Body of pancreas (tissue), 4 donors: ENCODE results near the gene LFNG. TPM values are rescaled to one million over a fixed set of nuclear protein-coding genes. Genes with fewer than 3 reads are reported as not detected.

Experiments
- ATAC-seq: fragments of 150-250 bp; one replicate; pipeline ENCODE4 v1.9.1; 2016
- DNase-seq, 4 donors: peaks; one replicate each; pipeline ENCODE4 v3.0.0-alpha.2; 2019
- H3K27ac ChIP-seq, 4 donors: fragments of 200-600 bp; sonication (generic); 1 replicate in 3 of 4; 2 replicates in 1 of 4; pipeline versions ENCODE4 v1.5.1 to v1.6.1; 2016 to 2019; ENCODE audit warnings: mild to moderate bottlenecking in 1 of 4, mixed read lengths in 1 of 4, moderate library complexity in 1 of 4
- H3K27me3 ChIP-seq, 2 donors: fragments of 200-600 bp; sonication (generic); one replicate each; pipeline ENCODE4 v1.6.0; 2016; ENCODE audit warnings: mild to moderate bottlenecking in 1 of 2
- H3K36me3 ChIP-seq, 2 donors: fragments of 200-600 bp; sonication (generic); replicated peaks in 1 of 2; 2 replicates each; pipeline ENCODE4 v1.5.1; 2016; ENCODE audit warnings: low read depth in 2 of 2; ENCODE audit not compliant: insufficient read depth in 1 of 2
- H3K4me1 ChIP-seq: fragments of 200-600 bp; sonication (generic); one replicate; pipeline ENCODE4 v1.6.0; 2016
- H3K4me3 ChIP-seq, 2 donors: fragments of 200-600 bp; sonication (generic); 1 replicate in 1 of 2; 2 replicates in 1 of 2; pipeline ENCODE4 v1.5.1; 2016 to 2019
- H3K9me3 ChIP-seq, 3 donors: fragments of 200-600 bp; sonication (generic); 1 replicate in 2 of 3; 2 replicates in 1 of 3; pipeline ENCODE4 v1.5.1; 2016
- POLR2A ChIP-seq, 3 donors: fragments of 450-650 bp; IDR thresholded peaks; one replicate each; pipeline ENCODE4 v1.6.1; 2016; ENCODE audit warnings: antibody characterized with exemption in 3 of 3, mild to moderate bottlenecking in 2 of 3
- WGBS, 2 donors: methylation state at CpG; one replicate each; pipeline ENCODE4 v1.1.5; 2017; 5-methylcytosine and 5-hydroxymethylcytosine counted together
- intact Hi-C: fragments of 100-400 bp; cut with DNase I; formaldehyde crosslinking; loops from one replicate; pipeline ENCODE4 v1.15.1; 2023
- total RNA-seq, 2 donors: library from RNA; depleted of rRNA; stranded (reverse); fragments of >200 nt; gene quantifications; one replicate each; pipeline ENCODE4 v1.1.0, GENCODE V29; 2016
- TF ChIP-seq, protein P1 (sequence below), 7 experiments: fragments of 450-650 bp in 4 of 7; fragments of 200-600 bp in 3 of 7; sonication (generic) in 3 of 7; IDR thresholded peaks; one replicate each; pipeline ENCODE4 v1.5.1; 2016 to 2019; ENCODE audit warnings: antibody characterized with exemption in 7 of 7

LFNG gene
- total RNA-seq, 2 donors from 2014 or later = 47.8 to 142 TPM

- Histone ChIP-seq H3K27me3 (peaks cover 0 to 10% of the 10 kb centered on the region in 2 donors), H3K4me1 (no peaks in the 10 kb centered on the region), H3K9me3 (no peaks in the 10 kb centered on the region), H3K36me3 (no peaks in the 10 kb centered on the region), H3K27ac (no peak overlapping the region), H3K4me3 (no peak overlapping the region)
- ATAC-seq (no peak), DNase-seq (no peak)
- 58 to 66% methylated on average over 9 to 10 of the region's 11 CpGs for WGBS, 2 donors
- intact Hi-C loops = no loop called here
- no peak for TF ChIP-seq POLR2A (IDR thresholded peaks at IDR 0.05)
- TF ChIP-seq, protein P1, sequence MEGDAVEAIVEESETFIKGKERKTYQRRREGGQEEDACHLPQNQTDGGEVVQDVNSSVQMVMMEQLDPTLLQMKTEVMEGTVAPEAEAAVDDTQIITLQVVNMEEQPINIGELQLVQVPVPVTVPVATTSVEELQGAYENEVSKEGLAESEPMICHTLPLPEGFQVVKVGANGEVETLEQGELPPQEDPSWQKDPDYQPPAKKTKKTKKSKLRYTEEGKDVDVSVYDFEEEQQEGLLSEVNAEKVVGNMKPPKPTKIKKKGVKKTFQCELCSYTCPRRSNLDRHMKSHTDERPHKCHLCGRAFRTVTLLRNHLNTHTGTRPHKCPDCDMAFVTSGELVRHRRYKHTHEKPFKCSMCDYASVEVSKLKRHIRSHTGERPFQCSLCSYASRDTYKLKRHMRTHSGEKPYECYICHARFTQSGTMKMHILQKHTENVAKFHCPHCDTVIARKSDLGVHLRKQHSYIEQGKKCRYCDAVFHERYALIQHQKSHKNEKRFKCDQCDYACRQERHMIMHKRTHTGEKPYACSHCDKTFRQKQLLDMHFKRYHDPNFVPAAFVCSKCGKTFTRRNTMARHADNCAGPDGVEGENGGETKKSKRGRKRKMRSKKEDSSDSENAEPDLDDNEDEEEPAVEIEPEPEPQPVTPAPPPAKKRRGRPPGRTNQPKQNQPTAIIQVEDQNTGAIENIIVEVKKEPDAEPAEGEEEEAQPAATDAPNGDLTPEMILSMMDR (IDR thresholded peaks at IDR 0.05) = no peak
These were observed 26.1 kb upstream of the LFNG start for GRCh38 chr7:2493205-2494164.

GRCh38 chr7:2494191-2495130, 25.1 kb upstream of the LFNG start:
- Histone ChIP-seq H3K4me1 (no peaks in the 10 kb centered on the region), H3K27me3 (peaks cover 0 to 10% of the 10 kb centered on the region in 2 donors), H3K27ac (no peak overlapping the region), H3K36me3 (no peaks in the 10 kb centered on the region), H3K4me3 (no peak overlapping the region), H3K9me3 (no peaks in the 10 kb centered on the region)
- 57 to 72% methylated on average over 14 to 32 of the region's 32 CpGs for WGBS, 2 donors
- DNase-seq (no peak), ATAC-seq (no peak)
- intact Hi-C loops = no loop called here
- no peak for TF ChIP-seq POLR2A (IDR thresholded peaks at IDR 0.05)
- TF ChIP-seq, protein P1 (IDR thresholded peaks at IDR 0.05) = no peak

DNA sequence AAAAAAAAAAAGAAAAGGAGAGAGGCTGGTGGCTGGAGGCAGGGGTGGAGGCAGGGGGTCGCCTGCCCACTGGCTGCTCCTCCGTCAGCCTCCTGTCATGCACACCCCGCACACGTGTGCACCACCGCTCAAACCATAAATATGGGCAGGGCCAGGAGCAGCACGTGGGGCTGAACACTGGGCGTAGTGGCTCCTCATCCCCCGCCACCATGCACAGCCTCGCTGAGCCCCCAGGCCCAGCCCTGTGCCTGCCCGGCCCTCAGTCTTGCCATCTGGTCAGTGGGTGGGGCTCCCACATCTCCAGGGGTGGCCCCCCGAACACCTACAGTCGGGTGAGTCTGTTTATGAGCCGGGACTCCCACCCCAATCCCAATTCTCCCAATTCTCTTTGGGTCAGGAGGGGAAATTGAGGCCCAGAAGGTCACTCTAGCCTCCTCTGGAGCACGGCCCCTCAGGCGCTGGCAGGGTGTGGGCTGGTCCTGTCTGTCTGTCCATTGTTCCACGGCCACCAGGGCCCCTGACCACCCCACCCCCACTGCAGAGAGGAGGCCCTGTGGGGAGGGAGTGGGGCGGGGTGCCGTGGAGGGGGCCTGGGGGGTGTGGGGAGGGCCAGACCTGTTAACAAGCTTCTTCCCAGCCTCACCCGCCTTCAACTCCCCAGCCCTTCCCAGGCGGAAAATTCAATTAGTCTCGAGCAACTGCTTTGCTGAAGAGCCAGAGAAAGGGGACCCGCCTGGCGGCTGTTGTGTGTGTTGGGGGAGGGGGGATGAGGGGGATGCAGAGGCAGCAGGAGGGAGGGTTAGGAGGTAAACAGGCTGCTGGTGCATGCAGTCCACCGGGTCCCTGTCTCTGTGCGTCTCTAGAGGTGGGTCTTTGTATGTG, 23.9 kb upstream of the LFNG start:
- Histone ChIP-seq H3K36me3 (no peaks in the 10 kb centered on the region), H3K27me3 (peaks cover 0 to 10% of the 10 kb centered on the region in 2 donors), H3K4me1 (no peaks in the 10 kb centered on the region), H3K4me3 (no peak overlapping the region), H3K9me3 (no peaks in the 10 kb centered on the region), H3K27ac (no peak overlapping the region)
- DNase-seq = no peak
- intact Hi-C loops = no loop called here
- no peak for ATAC-seq
- 66 to 72% methylated on average over 19 to 24 of the region's 25 CpGs for WGBS, 2 donors
- TF ChIP-seq, protein P1 (IDR thresholded peaks at IDR 0.05) = no peak
- TF ChIP-seq POLR2A (IDR thresholded peaks at IDR 0.05) = no peak

GRCh38 chr7:2496375-2496774, 23.2 kb upstream of the LFNG start:
- 86 to 90% methylated on average over 7 to 9 of the region's 9 CpGs for WGBS, 2 donors
- Histone ChIP-seq H3K9me3 (no peaks in the 10 kb centered on the region), H3K36me3 (no peaks in the 10 kb centered on the region), H3K4me1 (no peaks in the 10 kb centered on the region), H3K27ac (no peak overlapping the region), H3K27me3 (peaks cover 0 to 10% of the 10 kb centered on the region in 2 donors), H3K4me3 (no peak overlapping the region)
- TF ChIP-seq, protein P1 (IDR thresholded peaks at IDR 0.05) = no peak
- TF ChIP-seq POLR2A (IDR thresholded peaks at IDR 0.05) = no peak
- ATAC-seq = no peak
- intact Hi-C loops = no loop called here
- DNase-seq = no peak
